Retinal pigment epithelial cell (primary cell): ENCODE data around the gene CCDC91.
A peak's percentile ranks its signal among the peaks of the same experiment; 100 is the strongest.
"Not testable (repeated sequence)": the region's sequence is repeated elsewhere in the genome, so short reads cannot be mapped to it uniquely, and the experiment has no call there.

Experiments
- DNase-seq: peaks from one replicate; pipeline ENCODE4 v3.0.0-alpha.2; 2010; ENCODE audit warnings: low read depth
- H3K4me3 ChIP-seq: 2 replicates; pipeline ENCODE4 v1.5.1; 2011; ENCODE audit warnings: mild to moderate bottlenecking, low read length, control low read depth, moderate library complexity
- TF ChIP-seq, protein P1 (sequence below): conservative IDR thresholded peaks from 2 replicates; pipeline ENCODE4 v1.5.1; 2011; ENCODE audit warnings: low read depth, low read length, control low read depth, inconsistent platforms

Gene CCDC91

DNA sequence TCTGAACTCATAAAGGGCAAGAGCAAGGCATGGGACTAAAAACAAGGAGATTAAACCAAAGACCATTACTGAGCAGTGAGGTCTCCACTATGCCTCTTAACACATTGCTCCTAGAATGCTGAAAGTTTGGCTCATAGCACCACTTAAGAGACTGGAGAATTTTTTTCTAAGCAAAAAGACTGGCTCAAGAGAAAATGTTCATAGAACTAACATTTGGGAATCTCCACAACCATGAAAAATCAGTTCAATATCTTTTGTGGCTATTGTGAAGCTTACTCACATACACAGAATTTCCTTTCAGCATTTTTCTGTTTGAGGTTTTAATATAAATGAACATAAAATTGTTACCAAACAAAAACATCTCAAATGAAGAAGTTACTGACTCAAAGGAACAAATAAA, 255.8 kb downstream of the CCDC91 start:
- TF ChIP-seq, protein P1, sequence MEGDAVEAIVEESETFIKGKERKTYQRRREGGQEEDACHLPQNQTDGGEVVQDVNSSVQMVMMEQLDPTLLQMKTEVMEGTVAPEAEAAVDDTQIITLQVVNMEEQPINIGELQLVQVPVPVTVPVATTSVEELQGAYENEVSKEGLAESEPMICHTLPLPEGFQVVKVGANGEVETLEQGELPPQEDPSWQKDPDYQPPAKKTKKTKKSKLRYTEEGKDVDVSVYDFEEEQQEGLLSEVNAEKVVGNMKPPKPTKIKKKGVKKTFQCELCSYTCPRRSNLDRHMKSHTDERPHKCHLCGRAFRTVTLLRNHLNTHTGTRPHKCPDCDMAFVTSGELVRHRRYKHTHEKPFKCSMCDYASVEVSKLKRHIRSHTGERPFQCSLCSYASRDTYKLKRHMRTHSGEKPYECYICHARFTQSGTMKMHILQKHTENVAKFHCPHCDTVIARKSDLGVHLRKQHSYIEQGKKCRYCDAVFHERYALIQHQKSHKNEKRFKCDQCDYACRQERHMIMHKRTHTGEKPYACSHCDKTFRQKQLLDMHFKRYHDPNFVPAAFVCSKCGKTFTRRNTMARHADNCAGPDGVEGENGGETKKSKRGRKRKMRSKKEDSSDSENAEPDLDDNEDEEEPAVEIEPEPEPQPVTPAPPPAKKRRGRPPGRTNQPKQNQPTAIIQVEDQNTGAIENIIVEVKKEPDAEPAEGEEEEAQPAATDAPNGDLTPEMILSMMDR: no peak
- DNase-seq: peak; percentile 34
- no peak overlapping the region for H3K4me3 ChIP-seq

DNA sequence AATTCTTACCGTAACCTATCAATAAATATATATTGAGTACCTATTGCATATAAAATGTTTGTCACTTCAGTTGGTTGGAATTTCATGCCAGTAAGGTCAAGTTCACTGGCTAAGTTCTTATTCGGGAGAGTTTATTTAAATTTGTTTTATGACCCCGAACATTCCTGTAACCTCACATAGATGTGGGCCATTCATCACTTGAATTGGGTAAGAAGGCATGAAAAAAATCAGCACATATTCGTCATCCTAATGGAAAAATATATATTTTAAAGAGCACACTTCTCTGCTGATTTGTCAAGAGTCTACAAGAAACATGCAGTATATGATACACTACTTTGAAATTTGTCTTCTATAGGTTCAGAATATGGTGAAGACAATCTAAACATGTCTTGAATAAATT, 263.4 kb downstream of the CCDC91 start:
- no peak overlapping the region for H3K4me3 ChIP-seq
- TF ChIP-seq, protein P1: no peak
- DNase-seq: no peak

DNA sequence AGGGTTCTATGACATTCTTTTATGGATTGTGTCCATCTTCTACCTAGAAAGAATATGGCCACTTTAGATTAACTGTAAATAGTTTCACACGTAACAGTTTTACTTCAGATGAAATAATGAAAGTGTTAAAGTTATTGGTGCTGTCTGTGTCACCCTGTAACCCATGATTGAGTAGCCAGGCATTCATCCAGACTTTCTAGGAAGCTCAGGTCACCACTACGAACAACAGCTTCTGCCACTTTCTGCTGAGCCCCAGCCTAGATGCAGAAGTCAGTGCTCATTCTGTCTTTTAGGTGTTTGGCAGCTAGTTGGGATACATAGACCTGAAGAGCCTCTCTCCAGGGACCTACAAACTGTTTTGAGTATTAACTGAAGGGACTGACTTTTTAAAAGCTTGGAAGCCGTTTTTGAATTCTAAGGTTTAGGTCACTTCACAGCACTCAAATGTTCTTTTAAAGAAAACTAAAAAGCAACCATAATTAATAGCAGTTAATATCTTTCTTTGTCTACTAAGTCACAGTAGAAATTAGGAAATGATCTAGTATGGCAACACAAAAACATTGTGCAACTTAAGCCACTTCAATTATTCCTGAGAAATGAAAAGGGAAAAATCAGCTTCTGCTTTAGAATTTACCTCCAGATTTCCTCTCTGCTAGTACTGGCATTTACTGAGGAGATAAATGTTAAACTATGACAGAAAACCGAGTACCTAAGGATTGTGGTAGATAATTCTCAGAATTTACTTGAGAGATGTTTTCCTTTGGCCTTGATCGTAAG, 266.9 kb downstream of the CCDC91 start:
- no peak overlapping the region for H3K4me3 ChIP-seq
- TF ChIP-seq, protein P1: no peak
- no peak for DNase-seq

DNA sequence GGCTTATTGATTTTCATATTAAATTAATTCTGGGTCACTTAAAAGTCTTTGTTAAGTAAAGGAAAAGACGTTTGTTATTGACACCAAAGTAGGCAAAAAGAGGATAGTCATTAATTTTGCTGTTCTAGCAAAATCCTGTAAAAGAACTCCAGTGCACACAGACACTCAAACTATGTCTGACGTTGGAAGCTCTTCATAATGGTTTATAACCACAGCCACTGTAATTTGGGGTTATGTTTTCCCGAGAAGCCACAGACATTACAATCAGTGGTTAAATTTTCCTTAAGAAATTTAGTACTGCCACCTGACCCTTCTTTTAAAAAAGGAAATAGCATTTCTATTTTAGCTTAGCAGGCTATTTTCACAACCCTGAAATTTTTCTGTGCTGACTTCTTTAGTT, 267.5 kb downstream of the CCDC91 start:
- TF ChIP-seq, protein P1: no peak
- no peak for DNase-seq

DNA sequence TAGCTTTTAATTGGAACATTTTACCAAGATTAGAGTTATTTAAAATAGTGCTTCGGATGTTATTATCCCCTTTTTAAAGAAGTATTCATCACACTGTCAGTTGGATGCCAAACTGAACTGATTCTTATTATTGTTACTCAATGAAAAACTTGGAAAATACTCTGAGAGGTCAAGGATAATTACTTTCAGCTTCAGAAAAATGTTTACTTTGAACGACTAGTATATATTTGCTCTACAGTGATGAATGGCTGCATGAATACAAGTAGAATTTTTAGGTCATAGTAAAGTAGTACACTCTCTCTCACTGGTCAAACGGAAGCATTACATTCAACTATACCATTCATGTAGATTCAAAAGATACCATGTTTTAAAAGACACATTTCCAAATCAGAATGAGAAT, 269.2 kb downstream of the CCDC91 start:
- no peak for DNase-seq
- TF ChIP-seq, protein P1: no peak
- H3K4me3 ChIP-seq: no peak overlapping the region

More for the DNA sequence above, 267.5 kb downstream of the CCDC91 start:
- no peak overlapping the region for H3K4me3 ChIP-seq

DNA sequence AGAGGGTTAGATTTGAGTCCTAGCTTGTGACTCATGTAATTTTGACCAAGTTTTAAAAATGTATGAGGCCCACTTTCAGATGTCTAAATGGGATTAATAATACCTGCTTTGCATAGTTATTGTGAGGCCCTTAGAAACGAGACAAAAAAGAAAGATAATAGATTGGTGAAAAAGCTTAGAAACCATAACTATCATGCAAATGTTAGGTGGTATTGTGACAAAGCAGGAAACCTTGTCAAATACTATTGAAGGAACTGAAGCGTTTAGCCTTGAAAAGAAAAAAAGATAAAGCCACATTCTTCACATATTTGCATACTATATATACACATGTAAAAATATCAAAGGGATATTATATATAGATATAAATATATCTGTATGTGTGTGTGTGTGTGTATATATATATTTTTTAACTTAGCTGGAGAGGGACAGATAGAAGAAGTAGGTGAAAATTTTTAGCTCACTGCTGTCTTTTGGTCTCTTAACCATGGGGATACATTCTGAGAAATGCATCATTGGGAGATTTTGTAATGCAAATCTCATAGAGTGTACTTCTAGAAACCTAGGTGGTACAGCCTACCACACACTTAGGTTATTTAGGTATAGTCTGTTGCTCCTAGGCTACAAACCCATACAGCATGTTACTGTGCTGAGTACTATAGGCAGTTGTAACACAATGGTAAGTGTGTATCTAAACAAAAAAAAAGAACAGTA, 270.3 kb downstream of the CCDC91 start:
- DNase-seq: peak; percentile 11
- TF ChIP-seq, protein P1: no peak
- no peak overlapping the region for H3K4me3 ChIP-seq

DNA sequence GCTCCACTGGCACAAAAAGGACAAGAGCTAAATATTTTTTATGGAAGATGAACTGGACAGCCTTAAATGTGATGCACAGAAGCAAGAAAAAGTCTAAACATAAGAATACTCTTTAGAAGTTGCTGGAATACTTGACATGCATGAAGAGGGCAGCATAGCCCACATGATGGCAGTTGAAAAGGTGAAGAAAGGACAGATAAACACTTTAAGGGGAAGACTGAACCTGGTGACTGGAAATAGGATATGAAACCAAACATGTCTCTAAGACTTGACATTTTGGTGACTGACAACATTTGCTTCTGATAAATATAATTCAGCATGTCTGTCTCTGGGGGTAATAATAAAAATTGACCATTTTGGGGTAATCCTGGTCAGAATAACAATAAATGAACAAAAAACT, 273.1 kb downstream of the CCDC91 start:
- DNase-seq: no peak
- H3K4me3 ChIP-seq: no peak overlapping the region
- TF ChIP-seq, protein P1: no peak

DNA sequence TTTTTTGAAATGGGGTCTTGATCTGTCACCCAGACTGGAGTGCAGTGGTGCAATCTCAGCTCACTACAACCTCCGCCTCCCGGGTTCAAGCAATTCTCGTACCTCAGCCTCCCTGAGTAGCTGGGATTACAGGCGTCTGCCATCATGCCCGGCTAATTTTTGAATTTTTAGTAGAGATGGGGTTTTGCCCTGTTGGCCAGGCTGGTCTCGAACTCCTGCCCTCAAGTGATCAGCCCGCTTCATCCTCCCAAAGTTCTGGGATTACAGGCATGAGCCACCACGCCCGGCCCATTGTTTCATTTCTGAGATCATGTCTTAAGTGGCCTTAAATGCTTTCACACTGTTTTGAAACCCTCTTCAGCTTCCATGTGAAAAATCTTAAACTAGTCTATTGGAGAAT, 281.5 kb downstream of the CCDC91 start:
- not testable (repeated sequence) for DNase-seq, H3K4me3 ChIP-seq

DNA sequence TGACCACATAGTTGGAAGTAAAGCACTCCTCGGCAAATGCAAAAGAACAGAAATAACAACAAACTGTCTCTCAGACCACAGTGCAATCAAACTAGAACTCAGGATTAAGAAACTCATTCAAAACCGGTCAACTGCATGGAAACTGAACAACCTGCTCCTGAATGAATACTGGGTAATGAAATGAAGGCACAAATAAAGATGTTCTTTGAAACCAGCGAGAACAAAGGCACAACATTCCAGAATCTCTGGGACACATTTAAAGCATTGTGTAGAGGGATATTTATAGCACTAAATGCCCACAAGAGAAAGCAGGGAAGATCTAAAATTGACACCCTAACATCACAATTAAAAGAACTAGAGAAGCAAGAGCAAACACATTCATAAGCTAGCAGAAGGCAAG, 285.9 kb downstream of the CCDC91 start:
- H3K4me3 ChIP-seq, DNase-seq: not testable (repeated sequence)

DNA sequence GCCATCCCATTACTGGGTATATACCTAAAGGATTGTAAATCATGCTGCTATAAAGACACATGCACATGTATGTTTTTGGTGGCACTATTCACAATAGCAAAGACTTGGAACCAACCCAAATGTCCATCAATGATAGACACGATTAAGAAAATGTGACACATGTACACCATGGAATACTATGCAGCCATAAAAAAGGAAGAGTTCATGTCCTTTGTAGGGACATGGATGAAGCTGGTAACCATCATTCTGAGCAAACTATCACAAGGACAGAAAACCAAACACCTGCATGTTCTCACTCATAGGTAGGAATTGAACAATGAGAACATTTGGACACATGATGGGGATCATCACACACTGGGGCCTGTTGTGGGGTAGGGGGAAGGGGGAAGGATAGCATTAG, 288.8 kb downstream of the CCDC91 start:
- H3K4me3 ChIP-seq, DNase-seq: not testable (repeated sequence)
